22Rv1 (cell line): Measurements from ENCODE around the gene STX4.

ENCODE experiments used
- CTCF ChIP-seq: fragments of 450-650 bp; IDR thresholded peaks from 2 replicates; pipeline ENCODE4 v1.5.1; 2017; ENCODE audit warnings: mild to moderate bottlenecking
- ZFX ChIP-seq: fragments of 450-650 bp; IDR thresholded peaks from 2 replicates; pipeline ENCODE4 v1.6.1; 2017; ENCODE audit warnings: antibody characterized with exemption, borderline replicate concordance

GRCh38 chr16:30996324-30996984, 36.9 kb upstream of the STX4 start:
- no peak for TF ChIP-seq CTCF
- TF ChIP-seq ZFX: no peak
